ENCODE results near the gene CDH16. TPM values are rescaled to one million over a fixed set of nuclear protein-coding genes. Genes with fewer than 3 reads are reported as not detected.
A peak's percentile ranks its signal among the peaks of the same experiment; 100 is the strongest.

The CDH16 gene
- total and polyA plus RNA-seq, 2 of the 13 experiments (the other 11 are each of a cell fraction or from before 2014, with no cell fraction given), result 2.7 to 3.9 TPM

DNA sequence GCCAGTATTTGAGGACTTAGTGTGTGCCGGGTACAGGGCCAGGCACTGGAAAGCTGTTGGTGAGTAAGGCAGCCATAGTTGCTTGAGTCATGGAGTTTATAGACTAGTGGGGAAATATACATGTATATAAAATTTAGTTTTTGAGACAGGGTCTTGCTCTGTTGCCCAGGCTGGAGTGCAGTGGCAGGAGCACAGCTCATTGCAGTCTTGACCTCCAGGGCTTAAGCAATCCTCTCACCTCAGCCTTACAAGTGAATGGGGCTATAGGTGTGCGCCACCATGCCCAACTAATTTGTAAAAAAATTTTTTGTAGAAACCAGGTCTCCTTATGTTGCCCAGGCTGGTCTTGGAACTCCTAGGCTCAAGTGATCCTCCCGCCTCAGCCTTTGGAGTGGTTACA, 36.0 kb downstream of the CDH16 start:
- no peak for DNase-seq (ENCODE audit: low spot score)
- Histone ChIP-seq H3K79me2 (ENCODE audit: insufficient read depth, low read length) (peaks cover 28% of the 10 kb centered on the region), H3K4me2 (ENCODE audit: low read depth, low read length) (0 out of 2 replicates have a peak overlapping the region, but pooled peaks have one; percentile 4), H3K27me3 (ENCODE audit: control insufficient read depth in 1 of 2, insufficient read depth in 2 of 2, low read length in 2 of 2) (no peaks in the 10 kb centered on the region), H4K20me1 (ENCODE audit: insufficient read depth, low read length) (no peaks in the 10 kb centered on the region), H3K9ac (ENCODE audit: insufficient read depth, low read depth, low read length) (no peak overlapping the region), H2AFZ (ENCODE audit: low read length) (no peak overlapping the region), H3K36me3 (replicated peaks in 1 of 2; ENCODE audit: control insufficient read depth in 1 of 2, insufficient read depth in 2 of 2, low read length in 2 of 2) (peaks cover 17 to 33% of the 10 kb centered on the region in 2 experiments), H3K9me3 (ENCODE audit: low read length) (no peaks in the 10 kb centered on the region), H3K27ac (ENCODE audit: extremely low read length, insufficient read depth, low read length) (no peak overlapping the region), H3K4me3 (replicated peaks in 1 of 3; ENCODE audit: insufficient read depth in 1 of 3, low read depth in 2 of 3, low read length in 3 of 3) (no peak overlapping the region), H3K4me1 (ENCODE audit: insufficient read depth, low read length) (peaks cover 39% of the 10 kb centered on the region)
- TF ChIP-seq ZNF121 (CRISPR knock-in tag; IDR thresholded peaks at IDR 0.05) (0 out of 2 replicates have a peak, but pooled peaks have one; percentile 68), ARNT2 (CRISPR knock-in tag; IDR thresholded peaks at IDR 0.05; ENCODE audit: low read depth) (no peak)
- no peak for FAIRE-seq
- in situ Hi-C loops (cut with HindIII; ENCODE audit: extremely low pct_ligation_motif_present, low pct_unique_long_range_greater_than_20kb), result no loop called here
- ChIA-PET CTCF (ENCODE audit: low intra/inter-chr PET ratio, low total read pairs) (no interaction called here), POLR2A (no interaction called here)
- intact Hi-C loops (cut with micrococcal nuclease; ENCODE audit: unreplicated experiment), result no loop called here
- no peak for ATAC-seq
- BruUV-seq (replicated peaks), result no TSS peak
- WGBS (ENCODE audit: low lambda C conversion rate), result 95% methylated on average over 3 of the region's 3 CpGs

DNA sequence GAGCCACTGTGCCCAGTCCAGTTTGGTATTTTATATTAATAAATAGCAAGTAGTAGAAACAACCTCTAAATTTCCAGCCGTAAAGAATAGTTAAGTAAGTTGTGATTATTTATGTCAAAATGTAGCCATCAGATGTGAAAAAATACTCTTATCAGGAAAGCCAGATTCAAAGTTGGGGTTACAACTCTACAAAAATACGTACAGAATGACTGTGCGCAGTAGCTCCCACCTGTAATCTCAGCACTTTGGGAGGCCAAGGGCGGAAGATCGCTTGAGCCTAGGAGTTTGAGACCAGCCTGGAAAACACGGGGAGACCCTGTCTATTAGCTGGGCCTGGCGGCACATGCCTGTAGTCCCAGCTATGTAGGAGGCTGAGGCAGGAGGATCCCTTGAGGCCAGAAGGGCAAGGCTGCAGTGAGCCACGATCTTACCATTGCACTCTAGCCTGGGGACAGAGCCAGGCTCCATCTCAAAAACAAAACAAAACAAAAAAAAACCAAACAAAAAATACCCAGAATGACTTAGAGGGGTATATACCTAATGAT, 36.6 kb downstream of the CDH16 start:
- Histone ChIP-seq H3K27ac (ENCODE audit: extremely low read length, insufficient read depth, low read length) (no peak overlapping the region), H2AFZ (ENCODE audit: low read length) (no peak overlapping the region), H3K27me3 (ENCODE audit: control insufficient read depth in 1 of 2, insufficient read depth in 2 of 2, low read length in 2 of 2) (no peaks in the 10 kb centered on the region), H3K9me3 (ENCODE audit: low read length) (no peaks in the 10 kb centered on the region), H3K36me3 (replicated peaks in 1 of 2; ENCODE audit: control insufficient read depth in 1 of 2, insufficient read depth in 2 of 2, low read length in 2 of 2) (peaks cover 16 to 29% of the 10 kb centered on the region in 2 experiments), H3K4me2 (ENCODE audit: low read depth, low read length) (peak overlapping the region; percentile 90), H3K4me3 (replicated peaks in 1 of 3; ENCODE audit: insufficient read depth in 1 of 3, low read depth in 2 of 3, low read length in 3 of 3) (0 out of 6 replicates have a peak overlapping the region, but pooled peaks of 1 of the 3 experiments have one; percentile 92), H4K20me1 (ENCODE audit: insufficient read depth, low read length) (no peaks in the 10 kb centered on the region), H3K79me2 (ENCODE audit: insufficient read depth, low read length) (peaks cover 28% of the 10 kb centered on the region), H3K4me1 (ENCODE audit: insufficient read depth, low read length) (peaks cover 40% of the 10 kb centered on the region), H3K9ac (ENCODE audit: insufficient read depth, low read depth, low read length) (no peak overlapping the region; the same call in 1 of the 2 replicates)
- WGBS (ENCODE audit: low lambda C conversion rate), result 96% methylated on average over 8 of the region's 8 CpGs
- ChIA-PET CTCF (ENCODE audit: low intra/inter-chr PET ratio, low total read pairs) (no interaction called here), POLR2A (interaction anchor here (2.2 kb wide), 1 partner anchor 48 kb away, joined by 7 read pairs; no protein-coding TSS in a partner anchor)
- FAIRE-seq (no peak), ATAC-seq (no peak), DNase-seq (ENCODE audit: low spot score) (no peak)
- BruUV-seq (replicated peaks), result no TSS peak
- intact Hi-C loops (cut with micrococcal nuclease; ENCODE audit: unreplicated experiment) (no loop called here), in situ Hi-C loops (cut with HindIII; ENCODE audit: extremely low pct_ligation_motif_present, low pct_unique_long_range_greater_than_20kb) (no loop called here)
- TF ChIP-seq MEIS2 (CRISPR knock-in tag; IDR thresholded peaks at IDR 0.05) (no peak), SETDB1 (CRISPR knock-in tag; IDR thresholded peaks at IDR 0.05; ENCODE audit: borderline replicate concordance) (0 out of 2 replicates have a peak, but pooled peaks have one; percentile 20), NFRKB (IDR thresholded peaks at IDR 0.05) (no peak), ZNF567 (CRISPR knock-in tag; IDR thresholded peaks at IDR 0.05; ENCODE audit: borderline replicate concordance) (no peak), SP4 (CRISPR knock-in tag; IDR thresholded peaks at IDR 0.05) (no peak), MTF2 (CRISPR knock-in tag; IDR thresholded peaks at IDR 0.05; ENCODE audit: borderline replicate concordance) (no peak), NR2C2 (CRISPR knock-in tag; IDR thresholded peaks at IDR 0.05; ENCODE audit: borderline replicate concordance) (0 out of 2 replicates have a peak, but pooled peaks have one; percentile 30)
- TF ChIP-seq, protein P1, sequence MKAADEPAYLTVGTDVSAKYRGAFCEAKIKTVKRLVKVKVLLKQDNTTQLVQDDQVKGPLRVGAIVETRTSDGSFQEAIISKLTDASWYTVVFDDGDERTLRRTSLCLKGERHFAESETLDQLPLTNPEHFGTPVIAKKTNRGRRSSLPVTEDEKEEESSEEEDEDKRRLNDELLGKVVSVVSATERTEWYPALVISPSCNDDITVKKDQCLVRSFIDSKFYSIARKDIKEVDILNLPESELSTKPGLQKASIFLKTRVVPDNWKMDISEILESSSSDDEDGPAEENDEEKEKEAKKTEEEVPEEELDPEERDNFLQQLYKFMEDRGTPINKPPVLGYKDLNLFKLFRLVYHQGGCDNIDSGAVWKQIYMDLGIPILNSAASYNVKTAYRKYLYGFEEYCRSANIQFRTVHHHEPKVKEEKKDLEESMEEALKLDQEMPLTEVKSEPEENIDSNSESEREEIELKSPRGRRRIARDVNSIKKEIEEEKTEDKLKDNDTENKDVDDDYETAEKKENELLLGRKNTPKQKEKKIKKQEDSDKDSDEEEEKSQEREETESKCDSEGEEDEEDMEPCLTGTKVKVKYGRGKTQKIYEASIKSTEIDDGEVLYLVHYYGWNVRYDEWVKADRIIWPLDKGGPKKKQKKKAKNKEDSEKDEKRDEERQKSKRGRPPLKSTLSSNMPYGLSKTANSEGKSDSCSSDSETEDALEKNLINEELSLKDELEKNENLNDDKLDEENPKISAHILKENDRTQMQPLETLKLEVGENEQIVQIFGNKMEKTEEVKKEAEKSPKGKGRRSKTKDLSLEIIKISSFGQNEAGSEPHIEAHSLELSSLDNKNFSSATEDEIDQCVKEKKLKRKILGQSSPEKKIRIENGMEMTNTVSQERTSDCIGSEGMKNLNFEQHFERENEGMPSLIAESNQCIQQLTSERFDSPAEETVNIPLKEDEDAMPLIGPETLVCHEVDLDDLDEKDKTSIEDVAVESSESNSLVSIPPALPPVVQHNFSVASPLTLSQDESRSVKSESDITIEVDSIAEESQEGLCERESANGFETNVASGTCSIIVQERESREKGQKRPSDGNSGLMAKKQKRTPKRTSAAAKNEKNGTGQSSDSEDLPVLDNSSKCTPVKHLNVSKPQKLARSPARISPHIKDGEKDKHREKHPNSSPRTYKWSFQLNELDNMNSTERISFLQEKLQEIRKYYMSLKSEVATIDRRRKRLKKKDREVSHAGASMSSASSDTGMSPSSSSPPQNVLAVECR (CRISPR knock-in tag; IDR thresholded peaks at IDR 0.05; ENCODE audit: borderline replicate concordance), result no peak
- TF ChIP-seq, protein P2, sequence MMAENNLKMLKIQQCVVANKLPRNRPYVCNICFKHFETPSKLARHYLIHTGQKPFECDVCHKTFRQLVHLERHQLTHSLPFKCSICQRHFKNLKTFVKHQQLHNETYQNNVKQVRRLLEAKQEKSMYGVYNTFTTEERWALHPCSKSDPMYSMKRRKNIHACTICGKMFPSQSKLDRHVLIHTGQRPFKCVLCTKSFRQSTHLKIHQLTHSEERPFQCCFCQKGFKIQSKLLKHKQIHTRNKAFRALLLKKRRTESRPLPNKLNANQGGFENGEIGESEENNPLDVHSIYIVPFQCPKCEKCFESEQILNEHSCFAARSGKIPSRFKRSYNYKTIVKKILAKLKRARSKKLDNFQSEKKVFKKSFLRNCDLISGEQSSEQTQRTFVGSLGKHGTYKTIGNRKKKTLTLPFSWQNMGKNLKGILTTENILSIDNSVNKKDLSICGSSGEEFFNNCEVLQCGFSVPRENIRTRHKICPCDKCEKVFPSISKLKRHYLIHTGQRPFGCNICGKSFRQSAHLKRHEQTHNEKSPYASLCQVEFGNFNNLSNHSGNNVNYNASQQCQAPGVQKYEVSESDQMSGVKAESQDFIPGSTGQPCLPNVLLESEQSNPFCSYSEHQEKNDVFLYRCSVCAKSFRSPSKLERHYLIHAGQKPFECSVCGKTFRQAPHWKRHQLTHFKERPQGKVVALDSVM (CRISPR knock-in tag; IDR thresholded peaks at IDR 0.05), result peak; percentile 81

Data from HepG2 (cell line).